HCT116 (cell line): ENCODE data around the gene HEATR5A. TPM values are rescaled to one million over a fixed set of nuclear protein-coding genes. Genes with fewer than 3 reads are reported as not detected.
"Not testable (repeated sequence)": the region's sequence is repeated elsewhere in the genome, so short reads cannot be mapped to it uniquely, and the experiment has no call there.

Source experiments
- ATAC-seq: fragments of 200-7000 bp; cut with Tn5 transposase; 2 replicates; pipeline ENCODE4 v1.9.1; 2020; ENCODE audit warnings: mild to moderate bottlenecking, moderate library complexity
- BruUV-seq: library from RNA; stranded (reverse); fragments of 400-500 nt; replicated peaks from 2 replicates; lab custom pipeline; 2021; lab: Mats Ljungman, UMichigan
- CTCF ChIA-PET: fragments of 300-600 bp; sonication (Branson Sonifier 250); formaldehyde crosslinking; loops from one replicate; lab custom pipeline; 2021; ENCODE audit warnings: antibody characterized with exemption; lab: Charles Lee
- POLR2A ChIA-PET: fragments of 300-600, 350-600 bp; sonication (Branson Sonifier 250); formaldehyde crosslinking; loops from one replicate; lab custom pipeline; 2021; ENCODE audit warnings: antibody characterized with exemption; lab: Charles Lee
- RAD21 ChIA-PET, 2 experiments: fragments of 300-600 bp; sonication (Branson Sonifier 250); formaldehyde crosslinking; loops; one replicate each; lab custom pipeline; 2023; ENCODE audit warnings: low total read pairs in 2 of 2; ENCODE audit not compliant: uncharacterized antibody in 2 of 2, unreplicated experiment in 2 of 2, low non-redundant PET in 1 of 2; lab: Charles Lee
- DNase-seq: peaks from one replicate; pipeline ENCODE4 v3.0.0-alpha.2; 2010; ENCODE audit warnings: low read depth, low spot score
- H2AFZ ChIP-seq: fragments of 200-600 bp; shearing (Covaris generic), sonication (generic); 2 replicates; pipeline ENCODE4 v1.6.1; 2017; ENCODE audit warnings: low read depth, mixed run types, mixed read lengths, antibody characterized with exemption, low read length; ENCODE audit not compliant: poor library complexity, severe bottlenecking
- H3K27ac ChIP-seq: 2 replicates; pipeline ENCODE4 v1.5.1; 2012; ENCODE audit warnings: low read depth, low read length
- H3K27me3 ChIP-seq: fragments of 200-600 bp; sonication (generic); 2 replicates; pipeline ENCODE4 v1.6.1; 2016; ENCODE audit warnings: mixed run types, low read length, mixed read lengths; ENCODE audit not compliant: insufficient read depth
- H3K36me3 ChIP-seq, 2 experiments: fragments of 200-500 bp in 1 of 2; fragments of 200-600 bp in 1 of 2; sonication (Bioruptor generic) in 1 of 2; sonication (generic) in 1 of 2; 2 replicates each; pipeline versions ENCODE4 v1.5.1 to v1.6.1; 2014 to 2016; ENCODE audit warnings: low read length in 2 of 2, inconsistent platforms in 1 of 2, mixed read lengths in 1 of 2, mixed run types in 1 of 2; ENCODE audit not compliant: insufficient read depth in 2 of 2, control insufficient read depth in 1 of 2
- H3K4me1 ChIP-seq, 2 experiments: fragments of 200-600 bp in 1 of 2; sonication (generic) in 1 of 2; 2 replicates each; pipeline versions ENCODE4 v1.5.1 to v1.6.1; 2012 to 2017; ENCODE audit warnings: low read length in 2 of 2, inconsistent platforms in 1 of 2, mild to moderate bottlenecking in 1 of 2, mixed read lengths in 1 of 2, mixed run types in 1 of 2, moderate library complexity in 1 of 2; ENCODE audit not compliant: insufficient read depth in 2 of 2, control insufficient read depth in 1 of 2
- H3K4me2 ChIP-seq: fragments of 200-600 bp; sonication (generic); 2 replicates; pipeline ENCODE4 v1.6.1; 2017; ENCODE audit warnings: mixed run types, low read length, mixed read lengths
- H3K4me3 ChIP-seq, 2 experiments: fragments of 200-600 bp in 1 of 2; sonication (generic) in 1 of 2; replicated peaks in 1 of 2; 2 replicates each; pipeline ENCODE4 v1.5.1; 2011 to 2016; ENCODE audit warnings: low read length in 2 of 2, control low read depth in 1 of 2, low read depth in 1 of 2, mild to moderate bottlenecking in 1 of 2, mixed read lengths in 1 of 2, mixed run types in 1 of 2
- H3K79me2 ChIP-seq: fragments of 200-600 bp; sonication (generic); 2 replicates; pipeline ENCODE4 v1.6.1; 2017; ENCODE audit warnings: mild to moderate bottlenecking, mixed run types, low read length, moderate library complexity, mixed read lengths; ENCODE audit not compliant: insufficient read depth
- H3K9ac ChIP-seq: fragments of 200-600 bp; sonication (generic); 2 replicates; pipeline ENCODE4 v1.6.1; 2016; ENCODE audit warnings: low read length, mixed read lengths
- H3K9me2 ChIP-seq: fragments of 200-600 bp; sonication (generic), shearing (Covaris generic); 2 replicates; pipeline ENCODE4 v1.6.1; 2017; ENCODE audit warnings: mixed run types, mild to moderate bottlenecking, moderate library complexity; ENCODE audit not compliant: insufficient read depth
- H3K9me3 ChIP-seq, 2 experiments: fragments of 200-500 bp in 1 of 2; fragments of 200-600 bp in 1 of 2; sonication (Bioruptor generic) in 1 of 2; sonication (generic) in 1 of 2; 2 replicates each; pipeline ENCODE4 v1.6.1; 2014 to 2017; ENCODE audit warnings: low read length in 2 of 2, mixed read lengths in 2 of 2, inconsistent platforms in 1 of 2, low read depth in 1 of 2, mild to moderate bottlenecking in 1 of 2, mixed run types in 1 of 2, moderate library complexity in 1 of 2; ENCODE audit not compliant: control insufficient read depth in 1 of 2, insufficient read depth in 1 of 2
- H4K20me1 ChIP-seq: fragments of 200-600 bp; sonication (generic), shearing (Covaris generic); 2 replicates; pipeline ENCODE4 v1.6.1; 2017; ENCODE audit warnings: mixed run types, mild to moderate bottlenecking, moderate library complexity; ENCODE audit not compliant: insufficient read depth
- EGR1 ChIP-seq: IDR thresholded peaks from 2 replicates; pipeline ENCODE4 v1.6.1; 2012; ENCODE audit warnings: low read depth
- FOSL1 ChIP-seq: IDR thresholded peaks from 2 replicates; pipeline ENCODE4 v1.6.1; 2012; ENCODE audit warnings: low read depth
- RAD21 ChIP-seq: IDR thresholded peaks from 2 replicates; pipeline ENCODE4 v1.6.1; 2012; ENCODE audit warnings: low read depth, mild to moderate bottlenecking
- SRF ChIP-seq: IDR thresholded peaks from 2 replicates; pipeline ENCODE4 v1.6.1; 2012; ENCODE audit warnings: low read depth
- intact Hi-C: fragments of 100-400 bp; cut with micrococcal nuclease; formaldehyde crosslinking; loops from 2 replicates; pipeline ENCODE4 v1.10.0; 2022
- total RNA-seq: library from RNA; stranded (reverse); gene quantifications from one replicate; pipeline ENCODE4 v1.2.1, GENCODE V29; 2021; ENCODE audit not compliant: unreplicated experiment
- TF ChIP-seq, protein P1 (sequence below), 3 experiments: fragments of 200-600 bp in 1 of 3; sonication (generic) in 1 of 3; IDR thresholded peaks in 2 of 3; conservative IDR thresholded peaks in 1 of 3; 2 replicates each; pipeline ENCODE4 v1.5.1; 2012 to 2017; ENCODE audit warnings: low read depth in 2 of 3, low read length in 2 of 3, antibody characterized with exemption in 1 of 3, borderline replicate concordance in 1 of 3, control low read depth in 1 of 3, mild to moderate bottlenecking in 1 of 3, mixed read lengths in 1 of 3, mixed run types in 1 of 3, moderate library complexity in 1 of 3; ENCODE audit not compliant: insufficient read depth in 1 of 3

HEATR5A gene
- total RNA-seq, 1 experiment from 2014 or later = 20.9 TPM

DNA sequence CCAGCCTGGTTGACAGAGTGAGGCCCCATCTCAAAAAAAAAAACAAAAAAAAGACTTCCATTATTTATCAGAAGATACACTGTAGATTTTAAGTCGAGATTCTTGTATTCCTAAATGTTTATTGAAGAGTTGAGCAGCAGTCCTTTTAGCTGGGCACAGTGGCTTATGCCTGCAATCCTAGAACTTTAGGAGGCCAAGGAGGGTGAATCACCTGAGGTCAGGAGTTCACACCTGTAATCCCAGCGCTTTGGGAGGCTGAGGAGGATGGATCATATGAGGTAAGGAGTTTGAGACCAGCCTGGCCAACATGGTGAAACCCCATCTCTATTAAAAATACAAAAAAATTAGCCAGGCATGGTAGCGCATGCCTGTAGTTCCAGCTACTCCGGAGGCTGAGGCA lies 57.6 kb downstream of the HEATR5A start (continued):
- TF ChIP-seq, protein P1, sequence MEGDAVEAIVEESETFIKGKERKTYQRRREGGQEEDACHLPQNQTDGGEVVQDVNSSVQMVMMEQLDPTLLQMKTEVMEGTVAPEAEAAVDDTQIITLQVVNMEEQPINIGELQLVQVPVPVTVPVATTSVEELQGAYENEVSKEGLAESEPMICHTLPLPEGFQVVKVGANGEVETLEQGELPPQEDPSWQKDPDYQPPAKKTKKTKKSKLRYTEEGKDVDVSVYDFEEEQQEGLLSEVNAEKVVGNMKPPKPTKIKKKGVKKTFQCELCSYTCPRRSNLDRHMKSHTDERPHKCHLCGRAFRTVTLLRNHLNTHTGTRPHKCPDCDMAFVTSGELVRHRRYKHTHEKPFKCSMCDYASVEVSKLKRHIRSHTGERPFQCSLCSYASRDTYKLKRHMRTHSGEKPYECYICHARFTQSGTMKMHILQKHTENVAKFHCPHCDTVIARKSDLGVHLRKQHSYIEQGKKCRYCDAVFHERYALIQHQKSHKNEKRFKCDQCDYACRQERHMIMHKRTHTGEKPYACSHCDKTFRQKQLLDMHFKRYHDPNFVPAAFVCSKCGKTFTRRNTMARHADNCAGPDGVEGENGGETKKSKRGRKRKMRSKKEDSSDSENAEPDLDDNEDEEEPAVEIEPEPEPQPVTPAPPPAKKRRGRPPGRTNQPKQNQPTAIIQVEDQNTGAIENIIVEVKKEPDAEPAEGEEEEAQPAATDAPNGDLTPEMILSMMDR (IDR thresholded peaks at IDR 0.05 in 2 of 3, conservative IDR thresholded peaks at IDR 0.05 in 1 of 3; ENCODE audit: borderline replicate concordance in 1 of 3, insufficient read depth in 1 of 3, low read depth in 2 of 3, low read length in 2 of 3) = no peak
- TF ChIP-seq SRF = no peak

DNA sequence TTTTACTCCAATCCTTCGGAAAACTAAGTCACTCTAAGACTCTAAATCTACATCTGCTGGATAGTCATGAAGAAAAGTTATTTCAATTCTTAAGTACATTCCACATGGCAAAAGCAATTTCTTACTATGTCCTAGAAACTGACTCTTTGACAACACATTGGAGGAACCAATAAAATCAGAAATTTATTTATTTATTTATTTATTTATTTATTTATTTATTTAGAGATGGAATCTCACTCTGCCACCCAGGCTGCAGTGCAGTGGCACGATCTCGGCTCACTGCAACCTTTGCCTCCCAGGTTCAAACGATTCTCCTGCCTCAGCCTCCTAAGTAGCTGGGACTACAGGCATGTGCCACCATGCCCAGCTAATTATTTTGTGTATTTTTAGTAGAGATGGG lies 58.6 kb downstream of the HEATR5A start:
- H3K79me2 ChIP-seq, BruUV-seq, intact Hi-C loops, H3K27me3 ChIP-seq, H3K9ac ChIP-seq, ATAC-seq, RAD21 ChIA-PET, DNase-seq, H3K9me3 ChIP-seq, H3K4me3 ChIP-seq, H4K20me1 ChIP-seq, H3K27ac ChIP-seq, H3K36me3 ChIP-seq, POLR2A ChIA-PET, H2AFZ ChIP-seq, H3K9me2 ChIP-seq, CTCF ChIA-PET: not testable (repeated sequence)
- Histone ChIP-seq H3K4me1 (peaks cover 0 to 19% of the 10 kb centered on the region in 2 experiments; a peak in 2 of 4 replicates), H3K4me2 (peak overlapping the region; percentile 15; the same call in 1 of the 2 replicates)

DNA sequence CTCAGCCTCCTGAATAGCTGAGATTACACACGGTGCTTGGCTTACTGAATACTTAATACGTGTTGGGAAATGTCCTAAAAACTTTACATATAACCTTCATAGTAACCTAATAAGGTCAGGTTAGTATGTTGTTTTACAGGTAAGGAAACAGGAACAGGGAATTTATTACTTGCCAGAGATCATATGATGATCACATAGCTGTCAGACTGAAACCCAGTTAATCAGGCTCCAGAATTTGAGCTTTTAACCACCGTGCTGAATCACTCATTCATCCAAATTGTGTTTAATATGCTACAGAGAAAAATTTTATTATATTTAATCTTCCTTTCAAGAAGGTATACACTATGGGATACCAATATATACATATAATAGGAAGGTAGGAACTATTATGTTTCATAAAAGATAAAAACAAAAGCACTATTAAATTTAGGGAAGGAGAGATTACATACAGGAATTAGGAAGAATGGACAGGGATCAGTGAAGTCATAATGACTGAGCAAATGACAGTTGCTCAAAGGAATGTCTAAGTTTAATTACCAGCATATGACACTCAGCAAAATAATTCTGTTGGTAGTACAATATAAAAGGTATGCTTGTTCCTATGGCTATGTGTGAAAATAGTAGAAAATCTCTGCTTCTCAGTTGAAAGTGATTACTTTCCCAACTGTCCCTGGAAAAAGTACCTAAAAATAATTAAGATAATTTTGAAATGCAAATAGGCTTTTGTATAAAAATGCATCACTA lies 59.3 kb downstream of the HEATR5A start:
- H3K4me3 ChIP-seq = no peak overlapping the region
- no peak for DNase-seq
- RAD21 ChIA-PET = no interaction called here
- no peaks in the 10 kb centered on the region for H3K9me3 ChIP-seq
- intact Hi-C loops = no loop called here
- no peaks in the 10 kb centered on the region for H3K36me3 ChIP-seq
- ATAC-seq = no peak; the same call in 1 of the 2 replicates
- H2AFZ ChIP-seq = no peak overlapping the region
- CTCF ChIA-PET = no interaction called here
- H4K20me1 ChIP-seq = no peaks in the 10 kb centered on the region
- H3K9me2 ChIP-seq = no peaks in the 10 kb centered on the region
- H3K4me1 ChIP-seq = peaks cover 0 to 19% of the 10 kb centered on the region in 2 experiments; a peak in 2 of 4 replicates
- H3K27me3 ChIP-seq = no peaks in the 10 kb centered on the region
- no peak for TF ChIP-seq EGR1
- peak; percentile 21; the same call in 1 of the 2 replicates for TF ChIP-seq FOSL1
- no peak for TF ChIP-seq RAD21
- H3K4me2 ChIP-seq = peak overlapping the region; percentile 15; the same call in 1 of the 2 replicates
- H3K9ac ChIP-seq = no peak overlapping the region
- no peak overlapping the region for H3K27ac ChIP-seq
- no TSS peak for BruUV-seq
- POLR2A ChIA-PET = no interaction called here
- no peaks in the 10 kb centered on the region for H3K79me2 ChIP-seq
